GM21528 (cell line): Measurements from ENCODE around the gene AFAP1.

Experiments
- ATAC-seq: cut with Tn5 transposase; IDR thresholded peaks from one replicate; pipeline ENCODE4 v1.9.1; 2021; ENCODE audit warnings: mild to moderate bottlenecking, moderate library complexity; ENCODE audit not compliant: unreplicated experiment, low FRiP score

AFAP1 gene

GRCh38 chr4:7735961-7736360 is 203.7 kb downstream of the AFAP1 start:
- ATAC-seq: no peak

GRCh38 chr4:7735395-7735794 is 204.3 kb downstream of the AFAP1 start:
- no peak for ATAC-seq

- no peak for ATAC-seq
Observed at GRCh38 chr4:7734651-7735260, 204.9 kb downstream of the AFAP1 start.

GRCh38 chr4:7733801-7734650 is 205.6 kb downstream of the AFAP1 start:
- no peak for ATAC-seq

GRCh38 chr4:7733201-7733600 is 206.5 kb downstream of the AFAP1 start:
- no peak for ATAC-seq

GRCh38 chr4:7732263-7732662 is 207.4 kb downstream of the AFAP1 start:
- no peak for ATAC-seq

GRCh38 chr4:7731437-7731836 is 208.2 kb downstream of the AFAP1 start:
- ATAC-seq: no peak

GRCh38 chr4:7727749-7728148 is 211.9 kb downstream of the AFAP1 start:
- ATAC-seq: no peak

- ATAC-seq: no peak
Observed at GRCh38 chr4:7726665-7727413, 212.8 kb downstream of the AFAP1 start.

GRCh38 chr4:7725951-7726350 is 213.7 kb downstream of the AFAP1 start:
- ATAC-seq: no peak

GRCh38 chr4:7723625-7724024 is 216.0 kb downstream of the AFAP1 start:
- no peak for ATAC-seq

GRCh38 chr4:7722766-7723387 is 216.8 kb downstream of the AFAP1 start:
- no peak for ATAC-seq

- ATAC-seq: no peak
Observed at GRCh38 chr4:7721984-7722551, 217.6 kb downstream of the AFAP1 start.

GRCh38 chr4:7719354-7720174 is 220.1 kb downstream of the AFAP1 start:
- ATAC-seq: no peak

GRCh38 chr4:7717946-7718490 is 221.6 kb downstream of the AFAP1 start:
- no peak for ATAC-seq

GRCh38 chr4:7717161-7717560 is 222.5 kb downstream of the AFAP1 start:
- ATAC-seq: no peak

GRCh38 chr4:7716010-7716721 is 223.5 kb downstream of the AFAP1 start:
- no peak for ATAC-seq

GRCh38 chr4:7715271-7716009 is 224.2 kb downstream of the AFAP1 start:
- ATAC-seq: no peak
